Endodermal cell (in vitro differentiated cells): ENCODE measurements around the gene ARHGEF28. TPM values are rescaled to one million over a fixed set of nuclear protein-coding genes. Genes with fewer than 3 reads are reported as not detected.

Experiments
- DNase-seq: peaks from one replicate; pipeline ENCODE4 v3.0.0-alpha.2; 2017
- H3K27ac ChIP-seq: 2 replicates; pipeline ENCODE4 v1.5.1; 2013; ENCODE audit warnings: mild to moderate bottlenecking, low read depth, low read length, moderate library complexity
- H3K27me3 ChIP-seq: 2 replicates; pipeline ENCODE4 v1.6.1; 2013; ENCODE audit warnings: mild to moderate bottlenecking, low read length, moderate library complexity; ENCODE audit not compliant: insufficient read depth, control insufficient read depth, poor library complexity, severe bottlenecking
- H3K36me3 ChIP-seq: 2 replicates; pipeline ENCODE4 v1.7.0; 2013; ENCODE audit warnings: mild to moderate bottlenecking, low read length, moderate library complexity; ENCODE audit not compliant: control insufficient read depth, insufficient read depth
- H3K4me1 ChIP-seq: one replicate; pipeline ENCODE4 v1.7.0; 2013; ENCODE audit warnings: low read length; ENCODE audit not compliant: control insufficient read depth, insufficient read depth
- H3K4me3 ChIP-seq: 2 replicates; pipeline ENCODE4 v1.5.1; 2013; ENCODE audit warnings: mild to moderate bottlenecking, low read length, moderate library complexity
- H3K9ac ChIP-seq: 2 replicates; pipeline ENCODE4 v1.6.1; 2013; ENCODE audit warnings: mild to moderate bottlenecking, low read length, moderate library complexity; ENCODE audit not compliant: poor library complexity, severe bottlenecking; ENCODE audit errors: extremely low read depth
- H3K9me3 ChIP-seq: 2 replicates; pipeline ENCODE4 v1.6.1; 2013; ENCODE audit warnings: mild to moderate bottlenecking, low read length, moderate library complexity; ENCODE audit not compliant: control insufficient read depth
- H3K27ac Mint-ChIP-seq: 2 replicates; pipeline ENCODE4 v1.8.0; 2020; ENCODE audit warnings: mixed read lengths
- H3K27me3 Mint-ChIP-seq: 2 replicates; pipeline ENCODE4 v1.8.0; 2021; ENCODE audit warnings: mild to moderate bottlenecking, mixed read lengths; ENCODE audit not compliant: insufficient read depth
- H3K36me3 Mint-ChIP-seq: 2 replicates; pipeline ENCODE4 v1.8.0; 2020; ENCODE audit warnings: low read depth, mixed read lengths
- H3K4me1 Mint-ChIP-seq: 2 replicates; pipeline ENCODE4 v1.8.0; 2020; ENCODE audit warnings: mixed read lengths
- H3K4me3 Mint-ChIP-seq: 2 replicates; pipeline ENCODE4 v1.8.0; 2020; ENCODE audit warnings: mild to moderate bottlenecking, moderate library complexity, mixed read lengths
- H3K9me3 Mint-ChIP-seq: 2 replicates; pipeline ENCODE4 v1.8.0; 2020; ENCODE audit warnings: mild to moderate bottlenecking, mixed read lengths
- WGBS, 2 experiments: methylation state at CpG; one replicate each; pipeline versions ENCODE4 v1.1.5 to v1.1.7; 2013; ENCODE audit warnings: missing lambda C conversion rate in 2 of 2, mixed read lengths in 1 of 2; ENCODE audit not compliant: insufficient coverage in 1 of 2, insufficient read length in 1 of 2; 5-methylcytosine and 5-hydroxymethylcytosine counted together
- total RNA-seq, 2 donors: library from RNA; stranded (reverse); fragmentation: NEBNext Ultra II Directional in 1 of 2; extraction: Animal tissue kit (Norgen Biotek cat#: 25700) in 1 of 2; gene quantifications; 2 replicates in 1 of 2; 3 replicates in 1 of 2; pipeline ENCODE4 v1.2.1, GENCODE V29; 2021
- TF ChIP-seq, protein P1 (sequence below): fragments of 200-600 bp; sonication (generic); conservative IDR thresholded peaks from 2 replicates; pipeline ENCODE4 v1.5.0; 2021; ENCODE audit warnings: antibody characterized with exemption, mild to moderate bottlenecking

ARHGEF28 gene
- total RNA-seq, 2 donors from 2014 or later = 0.92 to 1.2 TPM

DNA sequence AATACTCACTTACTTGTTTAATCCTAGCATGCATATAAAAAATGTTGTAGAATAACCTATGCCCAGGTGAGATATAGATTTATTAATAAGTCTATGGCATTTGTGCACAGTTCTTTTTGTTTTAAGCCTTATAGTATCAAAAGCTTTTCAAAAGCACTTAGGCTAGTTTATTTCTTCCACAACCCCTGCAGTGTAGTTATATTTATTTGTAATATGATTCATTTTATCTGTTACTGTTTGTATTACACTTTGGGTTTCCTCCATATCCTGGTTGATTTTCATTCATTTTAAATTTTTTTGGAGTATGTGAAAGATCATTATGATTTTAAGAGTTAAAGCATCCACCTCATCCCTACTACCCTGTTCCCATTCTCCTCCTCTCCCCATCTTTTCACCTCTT, 18.8 kb upstream of the ARHGEF28 start:
- Mint-ChIP-seq H3K27ac (no peak overlapping the region), H3K4me3 (no peak overlapping the region), H3K36me3 (no peaks in the 10 kb centered on the region), H3K4me1 (no peaks in the 10 kb centered on the region), H3K9me3 (peaks cover 5% of the 10 kb centered on the region), H3K27me3 (no peaks in the 10 kb centered on the region)
- Histone ChIP-seq H3K9ac (no peak overlapping the region), H3K4me1 (no peaks in the 10 kb centered on the region), H3K27me3 (no peaks in the 10 kb centered on the region), H3K4me3 (no peak overlapping the region), H3K9me3 (no peaks in the 10 kb centered on the region), H3K36me3 (no peaks in the 10 kb centered on the region), H3K27ac (no peak overlapping the region)
- TF ChIP-seq, protein P1, sequence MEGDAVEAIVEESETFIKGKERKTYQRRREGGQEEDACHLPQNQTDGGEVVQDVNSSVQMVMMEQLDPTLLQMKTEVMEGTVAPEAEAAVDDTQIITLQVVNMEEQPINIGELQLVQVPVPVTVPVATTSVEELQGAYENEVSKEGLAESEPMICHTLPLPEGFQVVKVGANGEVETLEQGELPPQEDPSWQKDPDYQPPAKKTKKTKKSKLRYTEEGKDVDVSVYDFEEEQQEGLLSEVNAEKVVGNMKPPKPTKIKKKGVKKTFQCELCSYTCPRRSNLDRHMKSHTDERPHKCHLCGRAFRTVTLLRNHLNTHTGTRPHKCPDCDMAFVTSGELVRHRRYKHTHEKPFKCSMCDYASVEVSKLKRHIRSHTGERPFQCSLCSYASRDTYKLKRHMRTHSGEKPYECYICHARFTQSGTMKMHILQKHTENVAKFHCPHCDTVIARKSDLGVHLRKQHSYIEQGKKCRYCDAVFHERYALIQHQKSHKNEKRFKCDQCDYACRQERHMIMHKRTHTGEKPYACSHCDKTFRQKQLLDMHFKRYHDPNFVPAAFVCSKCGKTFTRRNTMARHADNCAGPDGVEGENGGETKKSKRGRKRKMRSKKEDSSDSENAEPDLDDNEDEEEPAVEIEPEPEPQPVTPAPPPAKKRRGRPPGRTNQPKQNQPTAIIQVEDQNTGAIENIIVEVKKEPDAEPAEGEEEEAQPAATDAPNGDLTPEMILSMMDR = no peak
- no peak for DNase-seq

DNA sequence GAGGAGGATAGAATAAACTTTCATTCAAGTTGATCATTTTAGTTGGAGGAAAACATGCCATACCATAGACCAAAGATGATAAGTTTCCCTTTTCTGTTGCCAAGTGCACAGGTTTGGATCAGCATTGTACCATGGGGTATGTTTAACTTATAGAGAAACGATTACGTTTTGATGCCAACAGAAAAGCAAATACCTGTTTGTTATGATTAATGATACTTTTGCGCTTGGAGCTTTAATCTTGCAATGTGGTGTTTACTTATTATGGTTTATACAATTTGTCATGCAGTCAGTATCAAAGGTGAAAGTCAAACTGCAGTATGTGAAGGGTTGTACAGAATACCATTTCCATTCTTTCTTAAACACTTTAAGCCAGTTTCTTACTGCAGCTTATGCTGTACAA, 13.2 kb upstream of the ARHGEF28 start:
- Mint-ChIP-seq H3K4me3 (no peak overlapping the region), H3K27me3 (no peaks in the 10 kb centered on the region), H3K4me1 (no peaks in the 10 kb centered on the region), H3K27ac (no peak overlapping the region), H3K36me3 (no peaks in the 10 kb centered on the region), H3K9me3 (peaks cover 5% of the 10 kb centered on the region)
- Histone ChIP-seq H3K9me3 (no peaks in the 10 kb centered on the region), H3K36me3 (no peaks in the 10 kb centered on the region), H3K4me3 (no peak overlapping the region), H3K27me3 (no peaks in the 10 kb centered on the region), H3K27ac (no peak overlapping the region), H3K4me1 (no peaks in the 10 kb centered on the region), H3K9ac (no peak overlapping the region)
- TF ChIP-seq, protein P1 = no peak
- DNase-seq = no peak
- WGBS, 2 experiments = 91 to 94% methylated on average over 3 of the region's 3 CpGs

DNA sequence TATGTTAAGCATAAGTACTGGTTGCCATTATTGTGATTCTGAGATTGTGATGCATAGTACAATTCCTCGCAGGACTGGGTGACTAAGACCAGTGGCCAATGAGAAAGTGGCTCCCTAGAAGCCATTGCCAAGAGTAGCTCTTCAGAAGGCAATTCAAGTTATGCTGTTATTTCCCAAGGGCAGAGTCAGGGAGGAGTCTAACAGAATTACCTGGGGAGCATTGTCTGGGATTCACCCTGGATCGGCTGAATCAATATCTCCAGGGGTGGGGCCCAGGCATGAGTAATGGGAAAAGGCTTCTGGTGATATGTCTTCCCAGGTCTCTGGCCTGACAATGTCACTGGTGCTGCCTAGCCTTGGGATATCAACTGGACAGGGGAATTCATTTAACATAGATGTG, 10.9 kb upstream of the ARHGEF28 start:
- Mint-ChIP-seq H3K4me3 (no peak overlapping the region), H3K27me3 (no peaks in the 10 kb centered on the region), H3K36me3 (no peaks in the 10 kb centered on the region), H3K9me3 (peaks cover 5% of the 10 kb centered on the region), H3K27ac (no peak overlapping the region), H3K4me1 (no peaks in the 10 kb centered on the region)
- TF ChIP-seq, protein P1 = no peak
- Histone ChIP-seq H3K36me3 (no peaks in the 10 kb centered on the region), H3K27me3 (no peaks in the 10 kb centered on the region), H3K27ac (no peak overlapping the region), H3K9me3 (no peaks in the 10 kb centered on the region), H3K4me1 (no peaks in the 10 kb centered on the region), H3K9ac (no peak overlapping the region), H3K4me3 (no peak overlapping the region)
- DNase-seq = no peak
- 67 to 88% methylated on average over 1 to 2 of the region's 2 CpGs for WGBS, 2 experiments
